OCI-LY1 (cell line): ENCODE data around the gene FAH.

Experiments used
- CTCF ChIP-seq: fragments of 200-600 bp; sonication (generic), shearing (Covaris generic); IDR thresholded peaks from 2 replicates; pipeline ENCODE4 v1.5.1; 2017; ENCODE audit warnings: mild to moderate bottlenecking, antibody characterized with exemption, low read length, moderate library complexity, mixed read lengths
- EZH2 ChIP-seq: fragments of 200-600 bp; sonication (generic), shearing (Covaris generic); IDR thresholded peaks from 2 replicates; pipeline ENCODE4 v1.8.0; 2017; ENCODE audit warnings: borderline replicate concordance, mixed run types, mild to moderate bottlenecking, antibody characterized with exemption, low read length, moderate library complexity, mixed read lengths

- TF ChIP-seq CTCF (peak; percentile 80), EZH2 (no peak)
Observed at GRCh38 chr15:80173022-80173759, 20.4 kb downstream of the FAH start.
